Neuron (in vitro differentiated cells): ENCODE measurements around the gene CCL8.

Experiments
- H2AFZ ChIP-seq: one replicate; pipeline ENCODE4 v1.6.1; 2013; ENCODE audit warnings: low read depth, mild to moderate bottlenecking, inconsistent platforms, low read length, moderate library complexity
- H3K27me3 ChIP-seq: one replicate; pipeline ENCODE4 v1.6.1; 2013; ENCODE audit warnings: low read length; ENCODE audit not compliant: insufficient read depth
- H3K36me3 ChIP-seq: one replicate; pipeline ENCODE4 v1.6.1; 2013; ENCODE audit warnings: low read length; ENCODE audit not compliant: insufficient read depth
- H3K4me1 ChIP-seq: one replicate; pipeline ENCODE4 v1.6.1; 2013; ENCODE audit warnings: low read length; ENCODE audit not compliant: insufficient read depth
- H3K4me3 ChIP-seq: 2 replicates; pipeline ENCODE4 v1.5.1; 2013; ENCODE audit warnings: mild to moderate bottlenecking, low read length, moderate library complexity
- H3K9me3 ChIP-seq: one replicate; pipeline ENCODE4 v1.6.1; 2013; ENCODE audit warnings: low read length

Gene CCL8

DNA sequence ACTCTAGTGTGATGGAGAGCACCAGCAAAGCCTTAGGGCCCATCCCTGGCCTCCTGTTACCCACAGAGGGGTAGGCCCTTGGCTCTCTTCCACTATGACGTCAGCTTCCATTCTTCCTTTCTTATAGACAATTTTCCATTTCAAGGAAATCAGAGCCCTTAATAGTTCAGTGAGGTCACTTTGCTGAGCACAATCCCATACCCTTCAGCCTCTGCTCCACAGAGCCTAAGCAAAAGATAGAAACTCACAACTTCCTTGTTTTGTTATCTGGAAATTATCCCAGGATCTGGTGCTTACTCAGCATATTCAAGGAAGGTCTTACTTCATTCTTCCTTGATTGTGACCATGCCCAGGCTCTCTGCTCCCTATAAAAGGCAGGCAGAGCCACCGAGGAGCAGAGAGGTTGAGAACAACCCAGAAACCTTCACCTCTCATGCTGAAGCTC is at the start of gene CCL8:
TSS of gene CCL8 (plus strand) at position 397 of the 445 bp plus-strand sequence. CDS start 67 bp downstream, outside the sequence.
- Histone ChIP-seq H3K27me3 (no peaks in the 10 kb centered on the region), H3K9me3 (no peaks in the 10 kb centered on the region), H3K4me1 (no peaks in the 10 kb centered on the region), H3K36me3 (no peaks in the 10 kb centered on the region), H3K4me3 (no peak within 1 kb of the TSS), H2AFZ (no peak within 1 kb of the TSS)

DNA sequence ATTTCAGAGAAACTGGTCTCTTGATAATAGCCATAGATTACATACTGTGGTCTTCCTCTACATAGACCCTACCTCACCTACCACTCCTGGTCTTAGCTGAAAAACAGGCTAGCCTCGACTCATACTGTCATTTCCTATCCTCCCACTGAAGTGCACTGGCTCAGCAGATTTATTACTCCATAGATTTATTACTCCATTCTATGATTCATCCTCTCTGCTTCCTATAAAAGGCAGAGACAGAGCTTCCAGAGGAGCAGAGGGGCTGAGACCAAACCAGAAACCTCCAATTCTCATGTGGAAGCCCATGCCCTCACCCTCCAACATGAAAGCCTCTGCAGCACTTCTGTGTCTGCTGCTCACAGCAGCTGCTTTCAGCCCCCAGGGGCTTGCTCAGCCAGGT is 49.3 kb upstream of the CCL8 start, which contains the start of gene CCL7:
TSS of gene CCL7 (plus strand) at position 253 of the 400 bp plus-strand sequence. CDS start at position 323, 70 bp downstream.
- Histone ChIP-seq H3K4me1 (no peaks in the 10 kb centered on the region), H3K9me3 (no peaks in the 10 kb centered on the region)

DNA sequence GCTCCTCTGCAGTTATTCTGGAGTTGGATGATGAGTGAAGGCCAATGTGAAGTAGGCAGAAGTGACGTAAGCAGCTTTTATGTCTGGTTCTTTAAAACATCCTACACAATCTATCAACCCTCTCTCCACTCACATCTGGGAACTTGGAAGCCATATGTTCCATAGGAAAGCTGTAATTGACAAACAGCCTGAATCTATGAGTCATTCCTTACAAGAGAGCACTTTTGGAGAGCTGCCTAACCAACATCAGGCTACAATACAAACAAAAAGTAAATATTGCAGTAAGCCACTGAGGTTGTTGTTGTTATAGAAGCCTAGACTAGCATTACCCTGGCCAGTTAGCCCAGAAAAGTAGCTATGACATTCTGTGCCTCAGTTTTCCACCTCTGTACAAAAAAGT is 43.4 kb upstream of the CCL8 start:
- H2AFZ ChIP-seq, result no peak overlapping the region
- H3K27me3 ChIP-seq, result no peaks in the 10 kb centered on the region
- no peaks in the 10 kb centered on the region for H3K4me1 ChIP-seq
- no peaks in the 10 kb centered on the region for H3K9me3 ChIP-seq
- no peaks in the 10 kb centered on the region for H3K36me3 ChIP-seq
- no peak overlapping the region for H3K4me3 ChIP-seq

More for the DNA sequence above, 49.3 kb upstream of the CCL8 start, which contains the start of gene CCL7:
- no peak within 1 kb of the TSS for H2AFZ ChIP-seq
- H3K36me3 ChIP-seq, result no peaks in the 10 kb centered on the region
- no peak within 1 kb of the TSS for H3K4me3 ChIP-seq
- H3K27me3 ChIP-seq, result no peaks in the 10 kb centered on the region

DNA sequence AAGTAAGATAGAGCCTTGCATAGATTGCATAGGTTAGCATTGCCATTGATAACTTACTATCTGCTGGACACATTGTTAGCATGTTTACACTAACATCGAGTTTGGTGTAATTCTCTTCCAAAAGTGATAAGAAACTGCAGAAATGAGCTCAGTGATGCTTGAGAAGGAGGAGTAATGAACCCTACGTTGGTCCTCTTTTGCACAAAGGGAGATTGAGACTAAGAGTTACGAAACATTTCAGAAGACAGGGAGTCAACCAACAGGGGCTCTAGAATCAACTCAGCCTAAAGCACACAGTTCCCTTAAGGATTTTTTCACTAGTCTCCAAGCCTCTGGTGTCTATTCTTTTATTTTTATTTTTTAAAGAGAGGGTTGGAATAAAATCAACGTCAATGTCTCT is 42.4 kb upstream of the CCL8 start:
- Histone ChIP-seq H2AFZ (no peak overlapping the region), H3K9me3 (no peaks in the 10 kb centered on the region), H3K4me3 (no peak overlapping the region), H3K36me3 (no peaks in the 10 kb centered on the region), H3K4me1 (no peaks in the 10 kb centered on the region), H3K27me3 (no peaks in the 10 kb centered on the region)

DNA sequence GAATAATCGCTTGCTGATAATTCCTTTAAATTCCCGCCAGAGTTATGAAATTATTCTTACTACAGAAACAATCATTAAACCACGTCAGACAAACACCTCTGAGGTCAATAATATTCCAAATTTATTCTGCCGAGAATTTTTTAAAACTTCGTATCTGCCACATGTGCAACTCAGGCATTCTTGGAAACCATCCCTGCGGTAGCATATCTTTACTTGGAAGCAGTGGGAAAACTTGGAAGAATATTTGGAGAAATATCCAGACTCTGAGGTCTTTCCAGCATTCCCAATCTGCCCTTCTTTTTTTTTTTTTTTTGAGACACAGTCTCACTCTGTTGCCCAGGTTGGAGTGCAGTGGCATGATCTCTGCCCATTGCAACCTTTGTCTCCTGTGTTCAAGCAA is 35.7 kb upstream of the CCL8 start:
- H3K4me1 ChIP-seq, result no peaks in the 10 kb centered on the region
- no peaks in the 10 kb centered on the region for H3K36me3 ChIP-seq
- H3K4me3 ChIP-seq, result no peak overlapping the region
- H2AFZ ChIP-seq, result no peak overlapping the region
- no peaks in the 10 kb centered on the region for H3K27me3 ChIP-seq
- H3K9me3 ChIP-seq, result no peaks in the 10 kb centered on the region

DNA sequence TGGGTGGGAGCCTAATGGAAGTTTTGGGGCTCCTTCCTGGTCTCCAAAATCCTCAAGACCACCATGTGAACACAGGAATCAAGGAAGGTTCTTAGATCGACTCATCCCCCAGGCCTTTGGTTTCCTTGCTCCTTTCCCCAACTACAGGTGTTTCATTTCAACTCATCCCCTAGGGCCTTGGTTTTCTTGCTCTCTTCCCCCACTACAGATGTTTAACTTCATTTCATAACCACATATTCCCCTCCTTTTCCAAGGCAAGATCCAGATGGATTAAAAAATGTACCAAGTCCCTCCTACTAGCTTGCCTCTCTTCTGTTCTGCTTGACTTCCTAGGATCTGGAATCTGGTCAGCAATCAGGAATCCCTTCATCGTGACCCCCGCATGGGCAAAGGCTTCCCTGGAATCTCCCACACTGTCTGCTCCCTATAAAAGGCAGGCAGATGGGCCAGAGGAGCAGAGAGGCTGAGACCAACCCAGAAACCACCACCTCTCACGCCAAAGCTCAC is 33.9 kb upstream of the CCL8 start, which contains the start of gene CCL11:
TSS of gene CCL11 (plus strand) at position 457 of the 507 bp plus-strand sequence. CDS start 67 bp downstream, outside the sequence.
- Histone ChIP-seq H3K4me1 (no peaks in the 10 kb centered on the region), H2AFZ (no peak within 1 kb of the TSS), H3K9me3 (no peaks in the 10 kb centered on the region), H3K27me3 (no peaks in the 10 kb centered on the region), H3K36me3 (no peaks in the 10 kb centered on the region), H3K4me3 (no peak within 1 kb of the TSS)

DNA sequence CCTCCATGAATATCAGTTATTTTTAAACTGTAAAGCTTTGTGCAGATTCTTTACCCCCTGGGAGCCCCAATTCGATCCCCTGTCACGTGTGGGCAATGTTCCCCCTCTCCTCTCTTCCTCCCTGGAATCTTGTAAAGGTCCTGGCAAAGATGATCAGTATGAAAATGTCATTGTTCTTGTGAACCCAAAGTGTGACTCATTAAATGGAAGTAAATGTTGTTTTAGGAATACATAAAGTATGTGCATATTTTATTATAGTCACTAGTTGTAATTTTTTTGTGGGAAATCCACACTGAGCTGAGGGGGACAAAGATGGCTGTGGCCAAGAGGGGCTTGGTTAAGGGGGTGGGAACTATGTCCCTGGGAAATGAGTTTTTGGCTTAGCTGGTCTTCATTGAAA is 31.4 kb upstream of the CCL8 start:
- no peaks in the 10 kb centered on the region for H3K36me3 ChIP-seq
- H3K4me3 ChIP-seq, result no peak overlapping the region
- H3K9me3 ChIP-seq, result no peaks in the 10 kb centered on the region
- no peaks in the 10 kb centered on the region for H3K27me3 ChIP-seq
- H3K4me1 ChIP-seq, result no peaks in the 10 kb centered on the region
- H2AFZ ChIP-seq, result no peak overlapping the region

DNA sequence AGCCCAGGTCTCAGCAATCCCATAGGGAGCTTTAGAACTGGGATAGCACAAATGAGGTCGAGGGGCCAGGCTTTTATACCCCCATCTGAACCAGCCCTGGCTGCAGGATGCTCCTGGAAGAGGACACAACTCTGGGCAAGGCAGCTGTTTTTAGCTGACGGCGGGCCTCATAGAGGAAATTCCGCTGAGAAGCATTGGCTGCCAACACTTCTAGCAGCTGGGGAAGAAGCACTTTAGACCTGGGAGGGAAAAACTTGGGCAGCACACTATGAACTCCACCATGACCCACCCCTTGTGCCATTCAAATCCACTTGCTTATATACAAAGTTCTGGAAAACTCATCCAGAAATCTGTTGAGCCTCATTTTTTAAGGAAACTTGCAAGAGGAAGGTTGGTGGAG is 28.6 kb upstream of the CCL8 start:
- H3K36me3 ChIP-seq, result no peaks in the 10 kb centered on the region
- no peaks in the 10 kb centered on the region for H3K9me3 ChIP-seq
- H3K4me3 ChIP-seq, result no peak overlapping the region
- H2AFZ ChIP-seq, result no peak overlapping the region
- no peaks in the 10 kb centered on the region for H3K27me3 ChIP-seq
- H3K4me1 ChIP-seq, result no peaks in the 10 kb centered on the region

DNA sequence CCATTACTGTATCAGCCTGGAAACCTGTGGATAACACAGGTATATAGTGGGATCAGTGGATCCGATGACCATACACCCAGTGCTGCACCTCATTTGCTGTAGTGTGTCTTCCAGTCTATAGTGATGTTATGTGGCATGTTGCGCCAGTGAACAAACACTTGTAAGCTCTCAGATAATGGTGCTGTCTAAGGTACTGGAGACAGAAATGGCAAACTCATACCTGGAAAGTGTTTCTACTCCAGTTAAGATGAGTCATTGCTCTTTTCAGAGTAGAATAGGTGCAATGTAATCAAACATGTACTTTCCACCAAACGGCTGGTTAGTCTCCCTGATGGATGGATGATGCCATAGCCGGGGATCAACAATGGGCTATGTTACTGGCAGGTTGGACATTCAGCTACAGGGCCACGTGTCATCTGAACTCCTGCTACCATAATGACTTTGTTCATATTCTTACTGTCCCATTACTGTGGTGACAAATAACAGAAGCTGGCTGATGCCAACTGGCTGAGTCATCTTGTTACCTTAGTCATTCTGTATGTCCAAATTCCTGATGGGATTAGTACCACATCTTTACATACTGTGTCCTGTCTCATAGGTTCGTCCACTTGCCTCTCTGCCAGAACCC is 27.4 kb upstream of the CCL8 start:
- Histone ChIP-seq H2AFZ (no peak overlapping the region), H3K4me1 (no peaks in the 10 kb centered on the region), H3K36me3 (no peaks in the 10 kb centered on the region), H3K4me3 (no peak overlapping the region), H3K9me3 (no peaks in the 10 kb centered on the region), H3K27me3 (no peaks in the 10 kb centered on the region)

DNA sequence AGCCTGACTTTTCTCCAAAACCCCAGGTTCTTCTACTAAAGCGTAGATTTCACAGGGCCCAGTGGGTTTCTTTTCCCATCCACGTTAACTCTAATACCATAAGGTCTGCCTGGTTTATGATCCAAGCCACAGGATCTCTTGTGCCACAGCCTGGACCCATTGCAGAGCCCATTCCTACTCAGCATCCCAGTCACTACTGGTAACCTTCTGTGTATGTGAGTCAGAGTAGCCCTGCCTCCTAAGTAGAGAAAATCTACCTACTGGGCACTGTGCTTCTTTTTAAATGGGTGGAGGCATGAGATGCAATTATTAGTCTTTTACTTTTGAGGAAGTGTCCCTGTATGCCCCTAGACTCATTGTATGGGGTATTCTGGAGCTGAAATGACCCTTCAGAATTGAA is 20.2 kb upstream of the CCL8 start:
- H3K9me3 ChIP-seq, result no peaks in the 10 kb centered on the region
- no peaks in the 10 kb centered on the region for H3K27me3 ChIP-seq
- no peak overlapping the region for H3K4me3 ChIP-seq
- no peak overlapping the region for H2AFZ ChIP-seq
- H3K36me3 ChIP-seq, result no peaks in the 10 kb centered on the region
- H3K4me1 ChIP-seq, result no peaks in the 10 kb centered on the region

DNA sequence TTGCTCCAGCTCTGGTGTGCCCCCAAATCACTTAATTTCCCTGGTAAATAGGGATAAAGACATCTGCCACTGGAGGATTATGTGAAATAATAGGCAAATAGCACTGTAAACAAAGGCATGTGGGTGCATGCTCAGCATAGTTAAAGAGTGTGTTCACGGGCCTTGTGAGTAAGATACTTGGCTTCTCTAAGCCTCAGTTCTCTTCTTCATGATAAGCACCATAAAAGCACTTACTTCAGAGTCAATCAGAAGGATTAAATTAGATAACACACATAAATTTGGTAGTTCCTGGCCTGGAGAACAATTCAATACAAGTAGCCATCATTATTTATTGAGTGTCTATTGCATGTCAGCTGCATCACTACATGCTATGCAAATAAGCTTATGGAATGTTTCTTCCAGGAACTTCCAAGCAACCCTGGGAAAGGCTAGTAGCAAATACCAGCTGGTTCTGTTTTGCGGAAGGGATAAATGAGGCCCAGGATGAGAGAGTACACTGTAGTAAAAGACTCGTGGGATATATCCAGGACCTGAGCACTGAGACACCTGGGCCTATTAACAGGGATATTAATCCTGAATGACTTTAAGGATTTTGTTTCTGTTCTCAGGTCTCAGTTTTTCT is 19.2 kb upstream of the CCL8 start:
- Histone ChIP-seq H2AFZ (no peak overlapping the region), H3K4me1 (no peaks in the 10 kb centered on the region), H3K4me3 (no peak overlapping the region), H3K27me3 (no peaks in the 10 kb centered on the region), H3K36me3 (no peaks in the 10 kb centered on the region), H3K9me3 (no peaks in the 10 kb centered on the region)

DNA sequence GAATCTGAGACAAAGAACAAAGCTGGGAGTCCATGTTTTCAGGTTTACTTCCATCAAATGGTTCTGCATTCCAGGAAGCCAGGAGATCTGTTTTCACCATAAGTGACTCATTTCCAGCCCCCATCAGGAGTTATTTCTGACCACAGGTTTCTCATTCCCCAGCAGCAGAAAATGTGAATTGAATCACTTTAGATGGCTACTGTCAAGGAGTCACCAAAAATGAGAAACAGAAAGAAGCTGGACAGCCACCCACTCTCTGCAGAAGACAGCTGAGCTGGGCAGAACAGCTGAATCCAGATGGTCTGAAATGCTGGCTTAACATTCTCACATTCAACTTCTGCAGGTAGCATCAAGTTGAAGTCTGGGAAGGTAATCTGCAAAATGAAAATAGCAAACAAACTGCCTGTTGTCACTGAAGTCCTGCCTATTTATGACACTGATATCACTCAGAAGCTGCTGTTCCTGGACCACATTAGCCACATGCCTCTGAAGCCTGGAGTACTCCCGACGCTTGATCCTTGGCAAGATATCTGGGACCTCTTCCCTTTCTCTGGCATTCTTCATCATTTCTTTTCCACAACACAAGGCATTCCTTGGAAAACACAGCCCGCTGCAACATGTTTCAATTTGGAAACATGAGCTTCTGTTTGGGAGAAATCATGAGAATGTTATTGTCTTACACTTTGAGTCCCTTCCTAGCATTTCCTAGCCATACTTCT is 18.4 kb upstream of the CCL8 start:
- H3K27me3 ChIP-seq, result no peaks in the 10 kb centered on the region
- no peak overlapping the region for H3K4me3 ChIP-seq
- H3K4me1 ChIP-seq, result no peaks in the 10 kb centered on the region
- no peak overlapping the region for H2AFZ ChIP-seq
- H3K36me3 ChIP-seq, result no peaks in the 10 kb centered on the region
- no peaks in the 10 kb centered on the region for H3K9me3 ChIP-seq

DNA sequence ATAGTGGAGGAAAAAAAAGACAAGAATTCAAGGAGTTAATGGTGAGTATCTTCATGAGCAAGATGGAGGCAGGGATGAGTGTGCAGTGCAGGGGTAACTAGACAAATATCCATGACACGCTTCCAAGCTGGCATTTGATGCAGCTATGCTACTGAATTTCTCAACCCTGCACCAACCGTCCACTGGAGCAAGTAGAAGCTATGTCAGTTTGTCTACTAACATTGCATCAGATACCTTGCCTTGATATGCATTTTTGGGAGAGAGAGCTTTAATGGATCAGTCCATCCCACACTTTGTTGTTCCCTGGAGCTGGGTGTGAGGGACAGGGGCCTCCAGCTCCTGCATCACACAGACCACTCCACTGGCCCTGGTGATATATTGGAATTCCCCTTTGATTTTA is 17.2 kb upstream of the CCL8 start:
- Histone ChIP-seq H3K4me3 (no peak overlapping the region), H3K27me3 (no peaks in the 10 kb centered on the region), H2AFZ (no peak overlapping the region), H3K4me1 (no peaks in the 10 kb centered on the region), H3K36me3 (no peaks in the 10 kb centered on the region), H3K9me3 (no peaks in the 10 kb centered on the region)
